GM23338 (cell line): ENCODE data around the gene THTPA. TPM values are rescaled to one million over a fixed set of nuclear protein-coding genes. Genes with fewer than 3 reads are reported as not detected.
"Not testable (repeated sequence)": the region's sequence is repeated elsewhere in the genome, so short reads cannot be mapped to it uniquely, and the experiment has no call there.

ENCODE experiments used
- ATAC-seq: fragments of 200-7000 bp; cut with Tn5 transposase; 3 replicates; pipeline ENCODE4 v1.9.1; 2020
- DNase-seq: peaks from one replicate; pipeline ENCODE4 v3.0.0-alpha.2; 2015; ENCODE audit warnings: low spot score
- H2AFZ ChIP-seq: fragments of 200-600 bp; sonication (generic); 2 replicates; pipeline ENCODE4 v1.8.0; 2016; ENCODE audit warnings: antibody characterized with exemption, mild to moderate bottlenecking, moderate library complexity
- H3F3A ChIP-seq: fragments of 200-600 bp; sonication (generic); replicated peaks from 2 replicates; pipeline ENCODE4 v1.8.0; 2017; ENCODE audit warnings: antibody characterized with exemption, mixed run types, low read depth
- H3K27ac ChIP-seq: fragments of 200-600 bp; sonication (generic); 2 replicates; pipeline ENCODE4 v1.6.1; 2016; ENCODE audit warnings: low read depth
- H3K27me3 ChIP-seq: fragments of 200-600 bp; sonication (generic); 2 replicates; pipeline ENCODE4 v1.8.0; 2016; ENCODE audit warnings: mild to moderate bottlenecking, mixed run types, moderate library complexity; ENCODE audit not compliant: insufficient read depth
- H3K36me3 ChIP-seq: fragments of 200-600 bp; sonication (generic); 2 replicates; pipeline ENCODE4 v1.8.0; 2016; ENCODE audit warnings: mild to moderate bottlenecking; ENCODE audit not compliant: insufficient read depth
- H3K4me1 ChIP-seq: fragments of 200-600 bp; sonication (generic); 2 replicates; pipeline ENCODE4 v1.8.0; 2016; ENCODE audit warnings: mild to moderate bottlenecking, moderate library complexity; ENCODE audit not compliant: insufficient read depth
- H3K4me2 ChIP-seq: fragments of 200-600 bp; sonication (generic); 2 replicates; pipeline ENCODE4 v1.7.1; 2017; ENCODE audit warnings: mixed run types
- H3K4me3 ChIP-seq: fragments of 200-600 bp; sonication (generic); 2 replicates; pipeline ENCODE4 v1.6.1; 2016; ENCODE audit warnings: mixed run types
- H3K79me2 ChIP-seq: fragments of 200-600 bp; sonication (generic); replicated peaks from 2 replicates; pipeline ENCODE4 v1.8.0; 2017; ENCODE audit warnings: mild to moderate bottlenecking; ENCODE audit not compliant: insufficient read depth
- H3K9me2 ChIP-seq: fragments of 200-600 bp; sonication (generic); 2 replicates; pipeline ENCODE4 v1.8.0; 2017; ENCODE audit not compliant: insufficient read depth
- H4K20me1 ChIP-seq: fragments of 200-600 bp; sonication (generic); replicated peaks from 2 replicates; pipeline ENCODE4 v1.8.0; 2017; ENCODE audit warnings: mild to moderate bottlenecking; ENCODE audit not compliant: insufficient read depth
- H3K27ac Mint-ChIP-seq: 2 replicates; pipeline ENCODE4 v1.8.0; 2020; ENCODE audit warnings: inconsistent platforms, mild to moderate bottlenecking, moderate library complexity, mixed read lengths
- H3K27me3 Mint-ChIP-seq: 3 replicates; pipeline ENCODE4 v1.8.0; 2022; ENCODE audit warnings: low read depth, mild to moderate bottlenecking, moderate library complexity, mixed read lengths, inconsistent platforms; ENCODE audit not compliant: insufficient read depth, poor library complexity
- H3K36me3 Mint-ChIP-seq: 3 replicates; pipeline ENCODE4 v1.8.0; 2021; ENCODE audit warnings: low read depth, mild to moderate bottlenecking, inconsistent platforms, moderate library complexity, mixed read lengths
- H3K4me1 Mint-ChIP-seq: 3 replicates; pipeline ENCODE4 v1.8.0; 2020; ENCODE audit warnings: mild to moderate bottlenecking, inconsistent platforms, mixed read lengths
- H3K4me3 Mint-ChIP-seq: 3 replicates; pipeline ENCODE4 v1.8.0; 2021; ENCODE audit warnings: moderate library complexity, mild to moderate bottlenecking, inconsistent platforms, mixed read lengths
- H3K9me3 Mint-ChIP-seq: 3 replicates; pipeline ENCODE4 v1.8.0; 2020; ENCODE audit warnings: moderate library complexity, mild to moderate bottlenecking, inconsistent platforms, mixed read lengths
- CREB1 ChIP-seq: fragments of 250-450 bp; sonication (Bioruptor Pico); IDR thresholded peaks from 2 replicates; pipeline ENCODE4 v1.5.0; 2020; ENCODE audit warnings: low read depth, mild to moderate bottlenecking, moderate library complexity
- ETS1 ChIP-seq: IDR thresholded peaks from 2 replicates; pipeline ENCODE4 v1.6.1; 2016; ENCODE audit warnings: antibody characterized with exemption
- JUNB ChIP-seq: IDR thresholded peaks from one replicate; pipeline ENCODE4 v1.6.1; 2016; ENCODE audit warnings: antibody characterized with exemption; ENCODE audit not compliant: unreplicated experiment
- NANOG ChIP-seq: IDR thresholded peaks from 2 replicates; pipeline ENCODE4 v1.6.1; 2016; ENCODE audit warnings: antibody characterized with exemption, borderline replicate concordance
- POLR2AphosphoS5 ChIP-seq: IDR thresholded peaks from 2 replicates; pipeline ENCODE4 v1.6.1; 2016; ENCODE audit warnings: antibody characterized with exemption, low read depth
- ZNF114 ChIP-seq: fragments of 250-450 bp; sonication (Bioruptor Pico); IDR thresholded peaks from 2 replicates; pipeline ENCODE4 v1.5.0; 2020; ENCODE audit warnings: mild to moderate bottlenecking, moderate library complexity
- ZNF331 ChIP-seq: fragments of 250-450 bp; sonication (Bioruptor Pico); IDR thresholded peaks from 2 replicates; pipeline ENCODE4 v1.5.0; 2020; ENCODE audit warnings: low read depth, mild to moderate bottlenecking, moderate library complexity
- polyA plus RNA-seq: library from polyadenylated mRNA; unstranded; fragments of >200 nt; fragmentation: Nextera tagmentation; extraction: Ambion mirVana; gene quantifications from 2 replicates; pipeline ENCODE4 v1.2.1, GENCODE V29; 2016
- total RNA-seq: library from RNA; depleted of rRNA; stranded (reverse); fragments of >200 nt; shearing (Covaris generic); gene quantifications from 2 replicates; pipeline ENCODE4 v1.2.3, GENCODE V29; 2014; rRNA removed

The THTPA gene
- total and polyA plus RNA-seq, 2 experiments from 2014 or later = 8.6 to 21.3 TPM

- Mint-ChIP-seq H3K4me3 (no peak overlapping the region), H3K36me3 (no peaks in the 10 kb centered on the region; the same call in 2 of the 3 replicates), H3K27ac (no peak overlapping the region), H3K9me3 (peaks cover 8% of the 10 kb centered on the region; the same call in 2 of the 3 replicates), H3K27me3 (peaks cover 1% of the 10 kb centered on the region), H3K4me1 (peaks cover 7% of the 10 kb centered on the region)
- Histone ChIP-seq H2AFZ (no peak overlapping the region), H3K79me2 (no peaks in the 10 kb centered on the region), H3K9me2 (peaks cover 8% of the 10 kb centered on the region; the same call in 1 of the 2 replicates), H3K36me3 (no peaks in the 10 kb centered on the region), H3K27ac (no peak overlapping the region), H3K4me3 (no peak overlapping the region), H3F3A (no peaks in the 10 kb centered on the region), H3K4me1 (no peaks in the 10 kb centered on the region), H3K27me3 (no peaks in the 10 kb centered on the region), H3K4me2 (no peak overlapping the region), H4K20me1 (no peaks in the 10 kb centered on the region)
- TF ChIP-seq CREB1 (no peak), JUNB (no peak), NANOG (no peak), ZNF331 (CRISPR knock-in tag) (no peak), ZNF114 (no peak), POLR2AphosphoS5 (no peak), ETS1 (no peak)
- ATAC-seq = no peak
- DNase-seq = no peak
These were observed 52.9 kb downstream of the THTPA start for GRCh38 chr14:23609001-23609400.

DNA sequence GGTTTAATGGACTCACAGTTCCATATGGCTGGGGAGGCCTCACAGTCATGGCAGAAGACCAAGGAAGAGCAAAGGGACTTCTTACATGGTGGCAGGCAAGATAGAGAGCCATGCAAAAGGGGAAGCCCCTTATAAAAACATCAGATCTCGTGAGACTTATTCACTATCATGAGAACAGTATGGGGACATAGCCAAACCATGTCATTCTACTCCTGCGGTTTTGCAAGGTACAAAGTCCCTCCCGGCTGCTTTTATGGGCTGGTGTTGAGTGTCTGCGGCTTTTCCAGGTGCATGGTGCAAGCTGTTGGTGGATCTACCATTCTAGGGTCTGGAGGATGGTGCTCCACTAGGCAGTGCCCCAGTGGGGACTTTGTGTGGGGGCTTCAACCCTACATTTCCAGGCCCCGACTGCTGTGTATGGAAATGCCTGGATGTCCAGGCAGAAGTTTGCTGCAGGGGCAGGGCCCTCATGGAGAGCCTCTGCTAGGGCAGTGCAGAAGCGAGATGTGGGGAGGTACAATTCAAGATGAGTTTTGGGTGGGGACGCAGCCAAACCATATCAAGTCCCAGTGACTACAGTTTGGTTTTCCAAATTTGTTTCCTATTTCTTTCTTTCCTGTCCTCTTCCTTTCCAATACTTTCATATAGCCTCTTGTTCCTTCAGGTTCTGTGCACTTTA, 53.5 kb downstream of the THTPA start:
- H3K36me3 ChIP-seq, H3K36me3 Mint-ChIP-seq, H3K79me2 ChIP-seq, H3K4me3 Mint-ChIP-seq, H3K4me3 ChIP-seq, H3K27me3 Mint-ChIP-seq, DNase-seq, H3K9me2 ChIP-seq, H3K4me1 Mint-ChIP-seq, H4K20me1 ChIP-seq, H3K27me3 ChIP-seq, H3K9me3 Mint-ChIP-seq, H2AFZ ChIP-seq, H3K4me1 ChIP-seq, ATAC-seq, H3K4me2 ChIP-seq, H3F3A ChIP-seq, H3K27ac ChIP-seq, H3K27ac Mint-ChIP-seq: not testable (repeated sequence)

Other genes starting within 250 kb of the THTPA start
- 11.0 and 12.3 TPM in 2 replicates for gene BCL2L2, start 249.4 kb upstream of the THTPA start, total RNA-seq
- gene BCL2L2, start 249.4 kb upstream of the THTPA start, polyA plus RNA-seq = 3.5 and 3.6 TPM in 2 replicates
- 110 and 116 TPM in 2 replicates for gene PABPN1, start 234.8 kb upstream of the THTPA start, total RNA-seq
- gene PABPN1, start 234.8 kb upstream of the THTPA start, polyA plus RNA-seq = 342 and 384 TPM in 2 replicates
- gene SLC22A17, start 203.4 kb upstream of the THTPA start, total RNA-seq = 52.6 and 56.6 TPM in 2 replicates
- 28.6 and 29.5 TPM in 2 replicates for gene SLC22A17, start 203.4 kb upstream of the THTPA start, polyA plus RNA-seq
- gene EFS, start 191.1 kb upstream of the THTPA start, total RNA-seq = 13.6 and 18.9 TPM in 2 replicates
- gene EFS, start 191.1 kb upstream of the THTPA start, polyA plus RNA-seq = 5.1 and 6.4 TPM in 2 replicates
- not detected in 2 replicates for gene IL25, start 183.5 kb upstream of the THTPA start, total RNA-seq
- not detected in 2 replicates for gene IL25, start 183.5 kb upstream of the THTPA start, polyA plus RNA-seq
- 0.24 and 0.27 TPM in 2 replicates for gene CMTM5, start 179.2 kb upstream of the THTPA start, total RNA-seq
- gene CMTM5, start 179.2 kb upstream of the THTPA start, polyA plus RNA-seq = not detected in 2 replicates
- gene MYH6, start 148.0 kb upstream of the THTPA start, total RNA-seq = 0.03 and 0.23 TPM in 2 replicates
- gene MYH6, start 148.0 kb upstream of the THTPA start, polyA plus RNA-seq = 0.10 and 2.1 TPM in 2 replicates
- gene MYH7, start 120.6 kb upstream of the THTPA start, total RNA-seq = not detected in 2 replicates
- gene MYH7, start 120.6 kb upstream of the THTPA start, polyA plus RNA-seq = 0.05 TPM in 1 of 2 replicates, not detected in the other
- gene NGDN, start 86.6 kb upstream of the THTPA start, total RNA-seq = 48.6 and 67.1 TPM in 2 replicates
- gene NGDN, start 86.6 kb upstream of the THTPA start, polyA plus RNA-seq = 81.6 and 90.8 TPM in 2 replicates
- 9.9 and 11.6 TPM in 2 replicates for gene ZFHX2, start 4.5 kb upstream of the THTPA start, total RNA-seq
- 18.5 and 22.4 TPM in 2 replicates for gene ZFHX2, start 4.5 kb upstream of the THTPA start, polyA plus RNA-seq
- 63.5 and 70.8 TPM in 2 replicates for gene AP1G2, start 11.5 kb downstream of the THTPA start, total RNA-seq
- 53.7 and 55.3 TPM in 2 replicates for gene AP1G2, start 11.5 kb downstream of the THTPA start, polyA plus RNA-seq
- 28.5 and 29.9 TPM in 2 replicates for gene JPH4, start 22.5 kb downstream of the THTPA start, total RNA-seq
- 11.0 and 11.9 TPM in 2 replicates for gene JPH4, start 22.5 kb downstream of the THTPA start, polyA plus RNA-seq
- gene DHRS2, start 80.1 kb downstream of the THTPA start, total RNA-seq = 0.35 and 0.42 TPM in 2 replicates
- gene DHRS2, start 80.1 kb downstream of the THTPA start, polyA plus RNA-seq = 0.48 and 0.92 TPM in 2 replicates